GM21528 (cell line): ENCODE measurements around the gene GATA3.

Experiments used
- ATAC-seq: cut with Tn5 transposase; IDR thresholded peaks from one replicate; pipeline ENCODE4 v1.9.1; 2021; ENCODE audit warnings: mild to moderate bottlenecking, moderate library complexity; ENCODE audit not compliant: unreplicated experiment, low FRiP score

The GATA3 gene

GRCh38 chr10:8063128-8063908, 8.8 kb downstream of the GATA3 start:
- no peak for ATAC-seq

- no peak for ATAC-seq
Observed at GRCh38 chr10:8063935-8064334, 9.4 kb downstream of the GATA3 start.

DNA sequence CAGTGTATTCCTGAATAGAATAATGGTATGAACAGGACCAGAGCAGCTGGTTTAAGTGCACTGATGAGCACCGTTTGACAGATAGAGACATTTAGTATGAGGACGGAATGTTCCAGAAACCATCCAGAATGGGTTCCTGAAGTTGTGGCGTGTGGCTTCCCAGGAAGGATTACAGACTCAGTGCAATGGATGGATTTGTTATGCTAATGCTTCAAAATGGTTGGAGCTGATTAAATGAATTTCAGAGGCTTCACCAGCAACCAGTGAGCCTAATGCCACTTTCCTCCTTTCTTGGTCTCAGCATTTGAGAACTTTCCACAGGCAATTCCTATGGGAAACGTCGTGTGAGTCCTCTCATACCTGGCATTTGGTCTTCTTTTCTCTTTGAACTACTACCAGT, 9.9 kb downstream of the GATA3 start:
- no peak for ATAC-seq

GRCh38 chr10:8065651-8066050, 11.2 kb downstream of the GATA3 start:
- no peak for ATAC-seq

GRCh38 chr10:8066124-8066523, 11.6 kb downstream of the GATA3 start:
- ATAC-seq, result no peak

DNA sequence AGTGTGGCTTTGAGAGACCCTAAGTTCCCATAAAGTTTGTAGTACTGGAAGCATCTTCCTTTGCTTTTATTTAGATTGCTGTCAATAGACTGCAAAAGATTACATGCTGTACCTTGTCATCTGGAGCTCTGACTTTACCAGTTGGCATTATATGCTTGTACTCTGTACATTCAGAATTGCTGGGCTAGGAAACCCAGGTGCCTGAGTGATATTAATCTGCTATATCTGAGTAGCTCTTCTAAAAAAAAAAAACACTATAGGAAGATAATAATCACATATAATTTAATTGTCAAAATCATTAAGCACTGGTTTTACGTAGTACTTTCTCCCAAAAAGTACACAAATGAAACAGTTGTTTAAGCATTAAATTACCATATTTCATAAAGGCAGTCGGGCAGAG, 12.3 kb downstream of the GATA3 start:
- no peak for ATAC-seq

DNA sequence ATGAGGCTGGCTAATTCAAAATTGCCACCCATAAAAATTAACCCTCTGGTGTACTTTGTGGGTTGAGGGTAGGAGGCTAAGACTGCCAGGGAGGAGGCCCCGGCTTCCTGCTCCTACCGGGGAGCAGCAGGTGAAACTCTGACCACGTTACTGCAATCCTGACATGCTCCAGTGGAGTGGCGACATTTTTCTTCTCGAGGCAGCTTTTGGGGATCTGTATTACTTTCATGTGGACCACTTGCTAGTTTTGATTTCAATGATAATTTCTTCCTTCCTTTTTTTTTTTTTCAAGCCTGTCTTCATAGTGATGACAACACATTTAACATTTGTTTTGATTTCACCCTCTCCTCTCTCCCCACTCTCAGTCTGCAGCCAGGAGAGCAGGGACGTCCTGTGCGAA, 14.6 kb downstream of the GATA3 start:
- ATAC-seq, result no peak

DNA sequence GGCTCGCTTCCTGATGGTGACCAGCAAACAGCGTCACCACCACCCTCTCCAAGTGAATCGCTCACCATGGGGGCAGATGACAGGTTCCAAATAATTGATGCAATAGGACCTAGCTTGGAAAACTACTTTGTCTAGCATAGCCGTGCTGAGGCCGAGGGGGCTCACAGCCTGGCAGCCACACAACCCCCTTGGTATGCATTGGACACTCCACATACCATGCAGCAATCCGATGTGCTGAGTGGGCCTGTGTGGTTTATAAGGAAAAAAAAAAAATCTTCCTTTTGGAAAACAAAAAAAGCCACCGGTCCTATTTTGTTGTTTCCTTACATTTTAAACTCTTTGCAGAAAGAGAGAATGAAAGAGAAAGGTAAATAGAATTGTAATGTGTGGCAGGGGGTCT, 15.1 kb downstream of the GATA3 start:
- no peak for ATAC-seq

GRCh38 chr10:8070440-8070839, 16.0 kb downstream of the GATA3 start:
- no peak for ATAC-seq

GRCh38 chr10:8071006-8071405, 16.5 kb downstream of the GATA3 start:
- ATAC-seq, result no peak

DNA sequence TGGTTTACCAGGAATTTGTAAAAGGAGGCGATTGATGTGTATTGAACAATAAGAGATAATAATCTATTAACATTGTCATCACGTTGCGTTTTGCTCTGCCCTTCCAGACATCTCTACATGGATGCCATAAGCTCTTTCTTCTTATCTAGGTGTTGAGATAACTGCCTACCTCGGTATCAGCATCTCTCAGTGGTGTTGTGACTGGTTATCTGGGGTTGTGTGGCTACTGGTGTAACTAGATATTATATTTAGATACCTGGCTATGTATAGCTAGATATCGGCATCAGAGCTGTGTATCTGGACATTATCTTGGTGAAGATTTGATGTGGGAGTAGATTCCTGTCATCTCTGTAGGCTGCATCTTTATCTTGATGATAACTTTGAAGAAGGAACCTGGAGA, 17.2 kb downstream of the GATA3 start:
- ATAC-seq, result no peak

DNA sequence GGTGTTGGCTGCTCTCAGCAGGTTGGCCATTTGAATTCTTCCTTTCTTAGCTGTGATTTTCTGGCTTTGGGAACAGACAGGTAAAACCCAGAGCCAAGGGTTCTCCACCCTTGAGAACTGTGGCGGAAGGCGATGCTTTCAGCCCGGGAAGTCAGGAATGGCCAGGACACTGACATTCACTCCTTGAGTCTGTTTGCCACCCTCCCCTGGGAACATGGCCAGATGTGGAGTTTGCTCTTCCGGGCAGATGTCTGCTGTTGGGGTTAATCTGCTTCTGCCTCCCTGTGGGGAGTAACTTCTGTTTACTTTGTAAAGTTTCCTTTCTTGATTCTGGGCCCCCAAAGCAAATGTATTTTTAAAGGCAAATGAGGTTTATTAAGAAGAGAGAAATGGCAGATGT, 17.7 kb downstream of the GATA3 start:
- no peak for ATAC-seq

DNA sequence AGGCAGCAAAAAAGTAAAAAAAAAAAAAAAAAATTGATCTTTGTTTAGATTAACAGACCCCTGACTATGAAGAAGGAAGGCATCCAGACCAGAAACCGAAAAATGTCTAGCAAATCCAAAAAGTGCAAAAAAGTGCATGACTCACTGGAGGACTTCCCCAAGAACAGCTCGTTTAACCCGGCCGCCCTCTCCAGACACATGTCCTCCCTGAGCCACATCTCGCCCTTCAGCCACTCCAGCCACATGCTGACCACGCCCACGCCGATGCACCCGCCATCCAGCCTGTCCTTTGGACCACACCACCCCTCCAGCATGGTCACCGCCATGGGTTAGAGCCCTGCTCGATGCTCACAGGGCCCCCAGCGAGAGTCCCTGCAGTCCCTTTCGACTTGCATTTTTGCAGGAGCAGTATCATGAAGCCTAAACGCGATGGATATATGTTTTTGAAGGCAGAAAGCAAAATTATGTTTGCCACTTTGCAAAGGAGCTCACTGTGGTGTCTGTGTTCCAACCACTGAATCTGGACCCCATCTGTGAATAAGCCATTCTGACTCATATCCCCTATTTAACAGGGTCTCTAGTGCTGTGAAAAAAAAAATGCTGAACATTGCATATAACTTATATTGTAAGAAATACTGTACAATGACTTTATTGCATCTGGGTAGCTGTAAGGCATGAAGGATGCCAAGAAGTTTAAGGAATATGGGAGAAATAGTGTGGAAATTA, 19.4 kb downstream of the GATA3 start:
- no peak for ATAC-seq

- no peak for ATAC-seq
Observed at GRCh38 chr10:8074881-8075280, 20.4 kb downstream of the GATA3 start.

GRCh38 chr10:8075282-8076260, 21.1 kb downstream of the GATA3 start:
- no peak for ATAC-seq

DNA sequence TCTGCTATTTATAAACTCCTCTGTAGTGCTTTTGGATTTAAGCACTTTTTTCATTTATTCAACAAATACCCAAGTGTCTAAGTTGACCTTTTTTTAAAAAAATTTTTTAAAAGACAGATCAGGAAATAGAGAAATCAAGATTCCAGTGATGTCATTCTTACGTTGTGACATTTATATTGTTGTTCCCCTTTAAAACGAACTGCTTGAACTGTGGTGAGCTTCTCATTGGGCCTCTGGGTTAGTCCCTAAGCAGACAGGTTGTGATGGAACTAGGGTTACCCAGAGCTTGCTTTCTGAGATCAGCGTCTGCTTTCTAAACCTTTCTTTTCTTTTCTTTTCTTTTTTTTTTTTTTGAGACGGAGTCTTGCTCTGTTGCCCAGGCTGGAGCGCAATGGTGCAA, 22.4 kb downstream of the GATA3 start:
- no peak for ATAC-seq

DNA sequence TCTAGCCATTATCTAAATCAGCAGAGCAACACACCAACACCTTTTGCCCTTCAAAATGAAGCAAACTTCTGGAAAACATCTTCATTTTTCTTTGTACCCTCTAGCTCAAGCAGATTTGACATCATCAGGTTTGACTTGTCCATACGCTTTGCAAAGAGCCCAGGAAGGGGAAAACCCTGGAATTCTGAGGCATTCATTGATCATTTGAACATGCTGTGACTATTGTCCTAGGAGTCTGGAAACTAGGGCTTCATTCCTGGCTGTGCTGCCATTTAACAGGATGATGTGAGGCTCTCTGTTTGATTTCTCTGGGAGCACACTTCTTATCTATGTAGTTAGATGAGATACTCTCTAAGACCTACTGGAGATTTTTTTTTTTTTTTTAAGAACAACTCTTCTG, 23.5 kb downstream of the GATA3 start:
- no peak for ATAC-seq

DNA sequence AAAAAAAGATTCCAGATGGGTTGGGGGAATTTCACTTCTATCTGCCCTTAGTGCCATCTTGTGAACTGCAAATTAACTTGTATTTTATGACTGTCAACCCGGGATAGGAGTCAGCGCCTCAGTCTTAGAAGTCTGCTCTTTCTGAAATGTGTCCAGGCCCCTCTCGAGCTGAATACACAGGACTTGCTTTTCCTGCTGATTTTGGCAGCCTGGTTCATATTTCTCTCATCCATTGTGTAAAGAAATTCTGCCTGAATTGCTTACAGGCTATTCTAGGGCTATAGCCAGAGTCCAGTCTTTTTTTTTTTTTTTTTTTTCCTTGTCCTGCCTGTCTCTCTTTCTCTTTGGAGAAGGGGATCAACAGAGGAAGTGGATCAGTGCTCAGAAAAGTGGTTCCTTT, 24.6 kb downstream of the GATA3 start:
- no peak for ATAC-seq

DNA sequence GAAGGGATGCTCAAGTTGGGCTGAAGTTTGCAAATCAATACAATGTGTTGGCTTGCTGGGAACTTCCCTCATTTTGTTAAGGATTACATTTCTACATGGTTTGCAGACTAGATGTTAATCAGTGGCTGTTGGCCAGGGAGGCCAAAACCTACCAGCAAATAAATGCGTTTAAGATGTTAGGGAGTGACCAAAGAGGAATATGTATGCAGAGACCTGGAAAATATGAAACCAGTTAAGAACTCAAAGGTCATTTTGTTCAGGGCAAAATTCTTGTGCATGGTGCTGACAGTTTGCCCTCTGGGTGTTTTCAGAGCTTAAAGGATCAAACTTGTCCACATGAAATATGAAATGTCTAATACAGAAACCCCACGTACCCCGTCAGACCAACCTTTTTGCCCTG, 30.3 kb downstream of the GATA3 start:
- ATAC-seq, result no peak

DNA sequence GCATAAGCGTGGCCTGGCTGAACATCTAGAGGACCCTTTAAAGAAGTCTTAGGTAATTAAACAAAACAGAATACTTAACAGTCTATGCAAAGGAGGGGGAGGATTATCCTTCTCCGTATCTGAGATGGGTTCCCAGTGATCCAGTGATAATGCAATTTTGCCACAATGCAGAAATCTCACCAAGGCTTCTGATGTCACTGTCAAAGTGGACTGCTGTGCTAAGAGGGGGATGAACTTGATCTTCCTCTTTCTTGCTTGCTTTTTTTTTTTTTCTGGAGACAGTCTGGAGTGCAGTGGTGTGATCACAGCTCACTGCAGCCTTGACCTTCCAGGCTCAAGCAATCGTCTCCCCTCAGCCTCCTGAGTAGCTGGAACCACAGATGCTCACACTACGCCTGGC, 30.8 kb downstream of the GATA3 start:
- no peak for ATAC-seq

- no peak for ATAC-seq
Observed at GRCh38 chr10:8086315-8086714, 31.8 kb downstream of the GATA3 start.
